Muscle layer of duodenum (tissue), 2 donors: ENCODE measurements around the gene CDC42BPB.

Source experiments
- H3K27ac ChIP-seq: one replicate; pipeline ENCODE4 v1.7.0; 2013; ENCODE audit warnings: mild to moderate bottlenecking, low read length
- H3K27me3 ChIP-seq: one replicate; pipeline ENCODE4 v1.7.0; 2013; ENCODE audit warnings: low read depth, mild to moderate bottlenecking, control low read depth, low read length
- H3K36me3 ChIP-seq, 2 donors: one replicate each; pipeline ENCODE4 v1.7.0; 2013; ENCODE audit warnings: low read length in 2 of 2, control low read depth in 1 of 2, mild to moderate bottlenecking in 1 of 2; ENCODE audit not compliant: insufficient read depth in 2 of 2, control insufficient read depth in 1 of 2
- H3K4me1 ChIP-seq, 2 donors: one replicate each; pipeline ENCODE4 v1.7.0; 2013; ENCODE audit warnings: low read length in 2 of 2, mild to moderate bottlenecking in 2 of 2, control low read depth in 1 of 2, moderate library complexity in 1 of 2; ENCODE audit not compliant: insufficient read depth in 2 of 2, control insufficient read depth in 1 of 2
- H3K4me3 ChIP-seq, 2 donors: one replicate each; pipeline ENCODE4 v1.7.0; 2013; ENCODE audit warnings: low read length in 2 of 2, low read depth in 1 of 2, mild to moderate bottlenecking in 1 of 2
- H3K9me3 ChIP-seq, 2 donors: one replicate each; pipeline ENCODE4 v1.7.0; 2013; ENCODE audit warnings: low read length in 2 of 2, control low read depth in 1 of 2, mild to moderate bottlenecking in 1 of 2; ENCODE audit not compliant: control insufficient read depth in 1 of 2
- donor health status: healthy.

Gene CDC42BPB, protein sequence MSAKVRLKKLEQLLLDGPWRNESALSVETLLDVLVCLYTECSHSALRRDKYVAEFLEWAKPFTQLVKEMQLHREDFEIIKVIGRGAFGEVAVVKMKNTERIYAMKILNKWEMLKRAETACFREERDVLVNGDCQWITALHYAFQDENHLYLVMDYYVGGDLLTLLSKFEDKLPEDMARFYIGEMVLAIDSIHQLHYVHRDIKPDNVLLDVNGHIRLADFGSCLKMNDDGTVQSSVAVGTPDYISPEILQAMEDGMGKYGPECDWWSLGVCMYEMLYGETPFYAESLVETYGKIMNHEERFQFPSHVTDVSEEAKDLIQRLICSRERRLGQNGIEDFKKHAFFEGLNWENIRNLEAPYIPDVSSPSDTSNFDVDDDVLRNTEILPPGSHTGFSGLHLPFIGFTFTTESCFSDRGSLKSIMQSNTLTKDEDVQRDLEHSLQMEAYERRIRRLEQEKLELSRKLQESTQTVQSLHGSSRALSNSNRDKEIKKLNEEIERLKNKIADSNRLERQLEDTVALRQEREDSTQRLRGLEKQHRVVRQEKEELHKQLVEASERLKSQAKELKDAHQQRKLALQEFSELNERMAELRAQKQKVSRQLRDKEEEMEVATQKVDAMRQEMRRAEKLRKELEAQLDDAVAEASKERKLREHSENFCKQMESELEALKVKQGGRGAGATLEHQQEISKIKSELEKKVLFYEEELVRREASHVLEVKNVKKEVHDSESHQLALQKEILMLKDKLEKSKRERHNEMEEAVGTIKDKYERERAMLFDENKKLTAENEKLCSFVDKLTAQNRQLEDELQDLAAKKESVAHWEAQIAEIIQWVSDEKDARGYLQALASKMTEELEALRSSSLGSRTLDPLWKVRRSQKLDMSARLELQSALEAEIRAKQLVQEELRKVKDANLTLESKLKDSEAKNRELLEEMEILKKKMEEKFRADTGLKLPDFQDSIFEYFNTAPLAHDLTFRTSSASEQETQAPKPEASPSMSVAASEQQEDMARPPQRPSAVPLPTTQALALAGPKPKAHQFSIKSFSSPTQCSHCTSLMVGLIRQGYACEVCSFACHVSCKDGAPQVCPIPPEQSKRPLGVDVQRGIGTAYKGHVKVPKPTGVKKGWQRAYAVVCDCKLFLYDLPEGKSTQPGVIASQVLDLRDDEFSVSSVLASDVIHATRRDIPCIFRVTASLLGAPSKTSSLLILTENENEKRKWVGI (N-terminal part only)

GRCh38 chr14:103057372-103058163, at the start of gene CDC42BPB:
Gene CDC42BPB (minus strand): TSS chr14:103057549. CDS start chr14:103057173, 376 bp downstream.
- peak within 1 kb of the TSS; percentile 71 to 91 for H3K4me3 ChIP-seq
- no peaks in the 10 kb centered on the region for H3K9me3 ChIP-seq
- H3K4me1 ChIP-seq = peaks cover 0 to 34% of the 10 kb centered on the region in 2 donors

GRCh38 chr14:103105580-103106150, 48.3 kb upstream of the CDC42BPB start:
- H3K9me3 ChIP-seq = no peaks in the 10 kb centered on the region
- peaks cover 18% of the 10 kb centered on the region for H3K27me3 ChIP-seq
- H3K4me3 ChIP-seq = no peak overlapping the region
- no peaks in the 10 kb centered on the region for H3K36me3 ChIP-seq
- H3K27ac ChIP-seq = no peak overlapping the region
- peaks cover 6 to 40% of the 10 kb centered on the region in 2 donors for H3K4me1 ChIP-seq

More at GRCh38 chr14:103057372-103058163, at the start of gene CDC42BPB:
- Histone ChIP-seq H3K36me3 (no peaks in the 10 kb centered on the region), H3K27me3 (no peaks in the 10 kb centered on the region), H3K27ac (peak within 1 kb of the TSS; percentile 23)

GRCh38 chr14:103104654-103105452, 47.5 kb upstream of the CDC42BPB start:
- peaks cover 6 to 32% of the 10 kb centered on the region in 2 donors for H3K4me1 ChIP-seq

DNA sequence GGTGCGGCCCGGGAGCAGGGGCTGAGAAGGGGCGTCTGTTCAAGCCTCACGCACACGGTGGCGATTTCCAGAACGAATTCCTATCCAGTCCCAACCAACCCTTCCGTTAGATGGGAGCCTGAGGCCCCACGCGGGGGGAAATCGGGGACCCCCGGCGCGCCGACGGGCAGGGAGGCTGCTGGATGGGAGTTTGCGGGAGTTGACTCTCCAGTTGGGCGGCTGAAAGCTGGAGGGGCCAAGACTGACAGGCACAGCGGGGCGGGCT, 47.0 kb upstream of the CDC42BPB start:
- peaks cover 6 to 30% of the 10 kb centered on the region in 2 donors for H3K4me1 ChIP-seq
- H3K4me3 ChIP-seq = no peak overlapping the region
- peaks cover 18% of the 10 kb centered on the region for H3K27me3 ChIP-seq
- no peaks in the 10 kb centered on the region for H3K9me3 ChIP-seq
- H3K36me3 ChIP-seq = no peaks in the 10 kb centered on the region
- H3K27ac ChIP-seq = no peak overlapping the region

More at GRCh38 chr14:103104654-103105452, 47.5 kb upstream of the CDC42BPB start:
- H3K4me3 ChIP-seq = no peak overlapping the region
- H3K27ac ChIP-seq = no peak overlapping the region
- no peaks in the 10 kb centered on the region for H3K9me3 ChIP-seq
- H3K36me3 ChIP-seq = no peaks in the 10 kb centered on the region
- peaks cover 18% of the 10 kb centered on the region for H3K27me3 ChIP-seq

GRCh38 chr14:103103461-103104388, 46.4 kb upstream of the CDC42BPB start:
- Histone ChIP-seq H3K27ac (no peak overlapping the region), H3K4me3 (peak overlapping the region; percentile 13 to 24), H3K36me3 (no peaks in the 10 kb centered on the region), H3K4me1 (peaks cover 6 to 30% of the 10 kb centered on the region in 2 donors), H3K9me3 (no peaks in the 10 kb centered on the region), H3K27me3 (peaks cover 18% of the 10 kb centered on the region)

- H3K27ac ChIP-seq = no peak overlapping the region
- H3K27me3 ChIP-seq = peaks cover 18% of the 10 kb centered on the region
- no peaks in the 10 kb centered on the region for H3K9me3 ChIP-seq
- H3K4me1 ChIP-seq = peaks cover 6 to 30% of the 10 kb centered on the region in 2 donors
- peak overlapping the region in 1 of 2 donors; percentile 32 for H3K4me3 ChIP-seq
- H3K36me3 ChIP-seq = no peaks in the 10 kb centered on the region
Measured at GRCh38 chr14:103102689-103103260, 45.4 kb upstream of the CDC42BPB start.

GRCh38 chr14:103101963-103102688, 44.8 kb upstream of the CDC42BPB start:
- peak overlapping the region in 1 of 2 donors; percentile 32 for H3K4me3 ChIP-seq
- peaks cover 6 to 30% of the 10 kb centered on the region in 2 donors for H3K4me1 ChIP-seq
- peaks cover 18% of the 10 kb centered on the region for H3K27me3 ChIP-seq
- no peaks in the 10 kb centered on the region for H3K9me3 ChIP-seq
- no peak overlapping the region for H3K27ac ChIP-seq
- no peaks in the 10 kb centered on the region for H3K36me3 ChIP-seq

DNA sequence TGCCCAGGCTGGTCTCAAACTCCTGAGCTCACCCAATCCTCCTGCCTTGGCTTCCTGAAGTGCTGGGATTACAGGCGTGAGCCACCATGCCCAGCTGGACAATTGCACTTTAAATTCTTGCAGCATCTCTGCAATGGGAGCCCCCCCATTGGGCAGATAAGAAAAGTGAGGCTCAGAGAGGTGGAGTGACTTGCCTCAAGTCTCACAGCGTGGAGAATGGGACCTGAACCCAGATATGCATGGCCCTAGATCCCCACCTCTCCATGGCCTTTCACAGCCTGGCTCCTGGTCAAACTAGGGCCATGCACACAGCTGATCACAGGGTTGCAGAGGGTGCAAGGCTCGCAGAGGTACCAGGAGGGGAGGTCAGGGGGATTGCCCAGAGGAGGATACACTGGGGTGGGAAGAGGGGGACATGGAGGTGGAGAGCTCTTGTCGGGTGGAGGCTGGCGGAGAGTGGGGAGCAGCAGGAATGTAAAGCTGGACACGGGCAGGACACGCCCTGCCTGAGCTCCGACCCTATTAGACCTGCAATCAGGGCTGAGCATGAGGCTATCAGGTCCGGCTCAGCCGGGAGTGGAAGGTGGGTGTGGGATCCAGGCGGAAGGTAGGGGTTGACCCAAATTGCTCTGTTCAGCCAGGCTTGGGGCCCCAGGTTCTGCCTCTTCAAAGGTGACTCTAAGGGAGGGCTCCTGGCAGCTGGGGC, 44.1 kb upstream of the CDC42BPB start:
- no peak overlapping the region for H3K4me3 ChIP-seq
- H3K27ac ChIP-seq = no peak overlapping the region
- H3K27me3 ChIP-seq = peaks cover 18% of the 10 kb centered on the region
- H3K4me1 ChIP-seq = peaks cover 6 to 30% of the 10 kb centered on the region in 2 donors
- H3K36me3 ChIP-seq = no peaks in the 10 kb centered on the region
- H3K9me3 ChIP-seq = no peaks in the 10 kb centered on the region
